Left lung (tissue), 10 donors: ENCODE data around the gene PTPRD. TPM values are rescaled to one million over a fixed set of nuclear protein-coding genes. Genes with fewer than 3 reads are reported as not detected.
A peak's percentile ranks its signal among the peaks of the same experiment; 100 is the strongest.

Experiments
- ATAC-seq: fragments of 200-7000 bp; cut with Tn5 transposase; one replicate; pipeline ENCODE4 v1.9.1; 2020; ENCODE audit warnings: moderate library complexity
- DNase-seq, 4 donors: peaks; one replicate each; pipeline ENCODE4 v3.0.0-alpha.2; 2013 to 2020
- H3K27ac ChIP-seq, 2 donors: fragments of 200-600 bp; sonication (generic) in 1 of 2; one replicate each; pipeline versions ENCODE4 v1.5.0 to v1.8.0; 2020 to 2021
- H3K27me3 ChIP-seq, 2 donors: fragments of 200-600 bp; sonication (generic) in 1 of 2; one replicate each; pipeline versions ENCODE4 v1.5.0 to v1.8.0; 2020 to 2021
- H3K36me3 ChIP-seq, 2 donors: fragments of 200-600 bp; sonication (generic) in 1 of 2; one replicate each; pipeline versions ENCODE4 v1.5.0 to v1.8.0; 2020 to 2021
- H3K4me1 ChIP-seq, 2 donors: fragments of 200-600 bp; one replicate each; pipeline ENCODE4 v1.8.0; 2021
- H3K4me3 ChIP-seq, 2 donors: fragments of 200-600 bp; sonication (generic) in 1 of 2; one replicate each; pipeline versions ENCODE4 v1.5.0 to v1.8.0; 2020 to 2021; ENCODE audit warnings: mild to moderate bottlenecking in 1 of 2
- H3K9me3 ChIP-seq, 2 donors: fragments of 200-600 bp; sonication (generic) in 1 of 2; one replicate each; pipeline versions ENCODE4 v1.5.0 to v1.8.0; 2020 to 2021
- intact Hi-C, 2 donors: fragments of 100-400 bp; cut with DNase I; formaldehyde crosslinking; loops; one replicate each; pipeline versions ENCODE4 v1.11.2 to v1.14.2; 2022
- polyA plus RNA-seq, 6 donors: library from polyadenylated mRNA; unstranded; fragments of 120-200 nt; gene quantifications; one replicate each; pipeline ENCODE4 v1.2.1, GENCODE V29; 2013; ENCODE audit not compliant: insufficient read length in 6 of 6
- total RNA-seq, 2 donors: library from RNA; stranded (reverse); fragmentation: NEBNext Ultra II Directional; extraction: Animal tissue kit (Norgen Biotek cat#: 25700); gene quantifications; one replicate each; pipeline ENCODE4 v1.2.1, GENCODE V29; 2021
- TF ChIP-seq, protein P1 (sequence below), 2 donors: fragments of 200-600 bp; sonication (generic) in 1 of 2; IDR thresholded peaks; one replicate each; pipeline versions ENCODE4 v1.5.0 to v1.8.0; 2021; ENCODE audit warnings: antibody characterized with exemption in 2 of 2
- donor health status: DM: no; HTN: yes; CAD: no.
- donor health status: DM: no; HTN: no; CAD: no.

Gene PTPRD
- total and polyA plus RNA-seq, 8 donors, result 24.2 to 167 (median 139) TPM

DNA sequence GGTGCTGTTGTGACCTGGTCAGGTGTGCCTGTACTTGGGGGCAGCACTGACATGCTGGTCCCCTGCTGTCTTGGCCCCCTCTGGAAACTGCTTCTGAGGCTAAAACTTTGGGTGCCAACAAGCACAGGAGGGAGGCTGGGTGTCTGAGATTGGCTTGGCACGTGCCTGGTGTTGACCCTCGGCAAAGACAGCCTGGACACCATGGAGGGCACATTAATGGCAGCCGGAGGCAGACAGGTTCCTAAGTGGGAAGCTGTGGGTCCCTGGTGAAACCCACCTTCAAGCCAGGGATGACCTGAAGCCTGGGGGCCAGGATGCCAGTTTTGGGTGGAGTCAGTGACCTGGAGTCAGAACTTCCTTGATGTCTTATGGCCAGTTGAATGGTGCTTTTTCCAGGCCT is 894.1 kb downstream of the PTPRD start:
- TF ChIP-seq, protein P1, sequence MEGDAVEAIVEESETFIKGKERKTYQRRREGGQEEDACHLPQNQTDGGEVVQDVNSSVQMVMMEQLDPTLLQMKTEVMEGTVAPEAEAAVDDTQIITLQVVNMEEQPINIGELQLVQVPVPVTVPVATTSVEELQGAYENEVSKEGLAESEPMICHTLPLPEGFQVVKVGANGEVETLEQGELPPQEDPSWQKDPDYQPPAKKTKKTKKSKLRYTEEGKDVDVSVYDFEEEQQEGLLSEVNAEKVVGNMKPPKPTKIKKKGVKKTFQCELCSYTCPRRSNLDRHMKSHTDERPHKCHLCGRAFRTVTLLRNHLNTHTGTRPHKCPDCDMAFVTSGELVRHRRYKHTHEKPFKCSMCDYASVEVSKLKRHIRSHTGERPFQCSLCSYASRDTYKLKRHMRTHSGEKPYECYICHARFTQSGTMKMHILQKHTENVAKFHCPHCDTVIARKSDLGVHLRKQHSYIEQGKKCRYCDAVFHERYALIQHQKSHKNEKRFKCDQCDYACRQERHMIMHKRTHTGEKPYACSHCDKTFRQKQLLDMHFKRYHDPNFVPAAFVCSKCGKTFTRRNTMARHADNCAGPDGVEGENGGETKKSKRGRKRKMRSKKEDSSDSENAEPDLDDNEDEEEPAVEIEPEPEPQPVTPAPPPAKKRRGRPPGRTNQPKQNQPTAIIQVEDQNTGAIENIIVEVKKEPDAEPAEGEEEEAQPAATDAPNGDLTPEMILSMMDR (IDR thresholded peaks at IDR 0.05), result no peak
- ATAC-seq, result no peak
- intact Hi-C loops, result no loop called here

DNA sequence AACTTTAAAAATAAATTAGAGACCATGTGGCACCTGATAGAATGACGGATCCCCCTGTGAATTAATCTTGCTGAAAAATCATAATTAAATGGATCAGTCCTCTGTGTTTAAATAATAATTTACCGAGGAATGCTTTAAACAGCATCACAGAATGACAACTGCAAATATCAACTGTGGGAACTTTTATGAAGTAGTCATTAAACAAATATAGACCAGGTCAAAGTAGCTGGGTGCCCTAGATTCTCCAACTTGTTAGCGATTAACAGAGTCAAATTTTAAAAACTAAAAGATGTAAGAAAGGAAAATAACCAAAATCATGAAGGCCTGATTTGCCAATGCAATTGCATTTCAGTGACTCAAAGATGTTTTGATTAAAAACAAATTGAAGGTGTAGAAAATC is 933.4 kb downstream of the PTPRD start:
- no peak for DNase-seq
- H3K4me3 ChIP-seq, result no peak overlapping the region
- ATAC-seq, result no peak
- no peaks in the 10 kb centered on the region for H3K4me1 ChIP-seq
- no peaks in the 10 kb centered on the region for H3K36me3 ChIP-seq
- intact Hi-C loops, result no loop called here
- no peaks in the 10 kb centered on the region for H3K9me3 ChIP-seq
- TF ChIP-seq, protein P1 (IDR thresholded peaks at IDR 0.05), result no peak
- H3K27me3 ChIP-seq, result no peaks in the 10 kb centered on the region
- no peak overlapping the region for H3K27ac ChIP-seq

More for the DNA sequence above, 894.1 kb downstream of the PTPRD start:
- Histone ChIP-seq H3K27ac (no peak overlapping the region), H3K36me3 (no peaks in the 10 kb centered on the region), H3K27me3 (no peaks in the 10 kb centered on the region), H3K9me3 (peaks cover 0 to 24% of the 10 kb centered on the region in 2 donors), H3K4me1 (no peaks in the 10 kb centered on the region), H3K4me3 (no peak overlapping the region)
- DNase-seq, result no peak

DNA sequence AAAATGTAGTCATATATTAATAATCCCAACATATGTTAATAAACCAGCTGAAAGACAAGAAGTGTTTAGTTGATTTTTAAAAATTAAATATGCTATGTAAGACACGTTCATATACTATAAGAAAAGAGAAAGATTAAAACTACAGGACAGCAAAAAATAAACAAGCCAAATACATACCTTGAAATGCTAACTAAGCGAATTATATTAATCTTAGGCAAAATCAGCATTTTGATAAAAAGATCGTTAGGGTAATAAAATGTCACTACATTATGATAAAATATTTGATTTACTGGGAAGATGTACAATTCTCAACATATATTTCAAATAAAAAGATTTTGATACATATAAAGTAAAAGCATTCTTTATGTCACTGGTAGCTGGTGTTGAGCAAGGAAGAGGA is 938.3 kb downstream of the PTPRD start:
- TF ChIP-seq, protein P1 (IDR thresholded peaks at IDR 0.05), result no peak
- intact Hi-C loops, result no loop called here
- ATAC-seq, result no peak
- Histone ChIP-seq H3K9me3 (no peaks in the 10 kb centered on the region), H3K27ac (no peak overlapping the region), H3K4me3 (no peak overlapping the region), H3K27me3 (no peaks in the 10 kb centered on the region), H3K36me3 (no peaks in the 10 kb centered on the region), H3K4me1 (no peaks in the 10 kb centered on the region)
- no peak for DNase-seq

DNA sequence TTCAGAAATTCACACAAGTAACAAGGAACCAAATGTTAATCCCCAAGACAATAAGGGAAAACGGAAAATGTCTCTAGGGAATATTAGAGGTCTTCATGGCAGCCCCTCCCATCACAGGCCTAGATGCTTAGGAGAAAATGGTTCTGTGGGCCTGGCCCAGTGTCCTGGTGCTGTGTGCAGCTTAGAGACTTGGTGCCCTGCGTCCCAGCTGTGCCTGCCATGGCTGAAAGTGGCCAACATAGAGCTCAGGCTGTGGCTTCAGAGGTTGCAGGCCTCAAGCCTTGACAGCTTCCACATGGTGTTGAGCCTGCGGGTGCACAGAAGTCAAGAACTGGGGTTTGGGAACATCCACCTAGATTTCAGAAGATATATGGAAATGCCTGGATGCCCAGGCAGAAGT is 942.3 kb downstream of the PTPRD start:
- ATAC-seq (no peak), DNase-seq (no peak)
- Histone ChIP-seq H3K36me3 (no peaks in the 10 kb centered on the region), H3K9me3 (no peaks in the 10 kb centered on the region), H3K27me3 (no peaks in the 10 kb centered on the region), H3K27ac (no peak overlapping the region), H3K4me1 (no peaks in the 10 kb centered on the region), H3K4me3 (no peak overlapping the region)
- intact Hi-C loops, result no loop called here
- TF ChIP-seq, protein P1 (IDR thresholded peaks at IDR 0.05), result no peak

DNA sequence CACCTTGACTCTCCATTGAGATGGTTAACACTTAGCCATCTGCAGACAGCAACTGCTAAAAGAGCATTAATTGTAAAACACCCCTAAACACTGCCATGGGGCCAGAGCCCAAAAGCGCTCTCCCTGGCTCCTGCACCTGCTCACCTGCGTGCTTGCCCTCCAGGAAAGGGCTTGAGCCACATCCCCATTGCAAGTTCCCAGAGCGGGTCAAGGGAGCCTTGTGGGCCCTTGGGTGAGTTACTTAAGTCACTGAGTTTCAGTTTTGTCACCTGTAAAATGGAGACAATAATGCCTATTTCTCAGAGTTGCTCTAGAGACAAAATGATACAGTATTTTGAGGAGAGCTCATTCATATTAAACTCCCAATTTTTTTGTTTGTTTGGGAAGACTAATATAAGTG is 967.8 kb downstream of the PTPRD start:
- TF ChIP-seq, protein P1 (IDR thresholded peaks at IDR 0.05), result no peak
- no peaks in the 10 kb centered on the region for H3K36me3 ChIP-seq
- no peaks in the 10 kb centered on the region for H3K27me3 ChIP-seq
- H3K9me3 ChIP-seq, result no peaks in the 10 kb centered on the region
- DNase-seq (peak in 1 of 4 donors; percentile 34), ATAC-seq (no peak)
- H3K27ac ChIP-seq, result no peak overlapping the region
- intact Hi-C loops, result no loop called here
- no peaks in the 10 kb centered on the region for H3K4me1 ChIP-seq
- no peak overlapping the region for H3K4me3 ChIP-seq
